ENCODE data around the gene SLC25A12.

DNA sequence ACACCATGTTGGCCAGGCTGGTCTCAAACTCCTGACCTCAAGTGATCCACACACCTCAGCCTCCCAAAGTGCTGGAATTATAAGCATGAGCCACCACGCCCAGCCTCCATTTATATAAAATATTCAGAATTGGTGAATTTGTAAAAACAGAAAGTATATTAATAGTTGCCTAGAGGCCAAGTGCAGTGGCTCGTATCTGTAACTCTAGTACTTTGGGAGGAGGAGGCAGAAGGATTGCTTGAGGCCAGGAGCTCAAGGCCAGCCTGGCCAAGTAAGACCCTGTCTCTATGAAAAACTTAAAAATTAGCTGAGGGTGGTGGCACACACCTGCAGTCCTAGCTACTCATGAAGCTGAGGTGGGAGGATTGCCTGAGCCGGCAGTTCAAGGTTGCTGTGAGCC, 89.6 kb downstream of the SLC25A12 start:
- TF ChIP-seq POLR2A (conservative IDR thresholded peaks at IDR 0.05), result no peak
- TF ChIP-seq CBX1 (IDR thresholded peaks at IDR 0.05; ENCODE audit: low read depth), result no peak
- no peak for TF ChIP-seq POLR2AphosphoS5 (IDR thresholded peaks at IDR 0.05; ENCODE audit: control insufficient read depth, insufficient read depth, low read depth, low read length)
- TF ChIP-seq, protein P1, sequence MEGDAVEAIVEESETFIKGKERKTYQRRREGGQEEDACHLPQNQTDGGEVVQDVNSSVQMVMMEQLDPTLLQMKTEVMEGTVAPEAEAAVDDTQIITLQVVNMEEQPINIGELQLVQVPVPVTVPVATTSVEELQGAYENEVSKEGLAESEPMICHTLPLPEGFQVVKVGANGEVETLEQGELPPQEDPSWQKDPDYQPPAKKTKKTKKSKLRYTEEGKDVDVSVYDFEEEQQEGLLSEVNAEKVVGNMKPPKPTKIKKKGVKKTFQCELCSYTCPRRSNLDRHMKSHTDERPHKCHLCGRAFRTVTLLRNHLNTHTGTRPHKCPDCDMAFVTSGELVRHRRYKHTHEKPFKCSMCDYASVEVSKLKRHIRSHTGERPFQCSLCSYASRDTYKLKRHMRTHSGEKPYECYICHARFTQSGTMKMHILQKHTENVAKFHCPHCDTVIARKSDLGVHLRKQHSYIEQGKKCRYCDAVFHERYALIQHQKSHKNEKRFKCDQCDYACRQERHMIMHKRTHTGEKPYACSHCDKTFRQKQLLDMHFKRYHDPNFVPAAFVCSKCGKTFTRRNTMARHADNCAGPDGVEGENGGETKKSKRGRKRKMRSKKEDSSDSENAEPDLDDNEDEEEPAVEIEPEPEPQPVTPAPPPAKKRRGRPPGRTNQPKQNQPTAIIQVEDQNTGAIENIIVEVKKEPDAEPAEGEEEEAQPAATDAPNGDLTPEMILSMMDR (IDR thresholded peaks at IDR 0.05 in 2 of 3, conservative IDR thresholded peaks at IDR 0.05 in 1 of 3; ENCODE audit: insufficient read depth in 2 of 3, low read depth in 1 of 3, low read length in 3 of 3), result no peak
- TF ChIP-seq LARP7 (IDR thresholded peaks at IDR 0.05), result no peak
- TF ChIP-seq, protein P2, sequence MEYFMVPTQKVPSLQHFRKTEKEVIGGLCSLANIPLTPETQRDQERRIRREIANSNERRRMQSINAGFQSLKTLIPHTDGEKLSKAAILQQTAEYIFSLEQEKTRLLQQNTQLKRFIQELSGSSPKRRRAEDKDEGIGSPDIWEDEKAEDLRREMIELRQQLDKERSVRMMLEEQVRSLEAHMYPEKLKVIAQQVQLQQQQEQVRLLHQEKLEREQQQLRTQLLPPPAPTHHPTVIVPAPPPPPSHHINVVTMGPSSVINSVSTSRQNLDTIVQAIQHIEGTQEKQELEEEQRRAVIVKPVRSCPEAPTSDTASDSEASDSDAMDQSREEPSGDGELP (CRISPR knock-in tag; IDR thresholded peaks at IDR 0.05; ENCODE audit: borderline replicate concordance), result no peak
- no peak for TF ChIP-seq MLLT1 (IDR thresholded peaks at IDR 0.05)
- no peak for TF ChIP-seq ZNF274 (IDR thresholded peaks at IDR 0.05; ENCODE audit: borderline replicate concordance, low read depth, low read length)
- TF ChIP-seq RFX5 (IDR thresholded peaks at IDR 0.05; ENCODE audit: low read depth, low read length), result no peak
- TF ChIP-seq ATF1 (CRISPR knock-in tag; IDR thresholded peaks at IDR 0.05), result no peak
- TF ChIP-seq ATF1 (tag; IDR thresholded peaks at IDR 0.05), result no peak
- no peak for TF ChIP-seq E2F4 (CRISPR knock-in tag; IDR thresholded peaks at IDR 0.05; ENCODE audit: low read depth)
- TF ChIP-seq ZNF282 (CRISPR knock-in tag; IDR thresholded peaks at IDR 0.05), result no peak
- no peak for TF ChIP-seq BDP1 (IDR thresholded peaks at IDR 0.05; ENCODE audit: insufficient read depth, insufficient read length)
- TF ChIP-seq, protein P3, sequence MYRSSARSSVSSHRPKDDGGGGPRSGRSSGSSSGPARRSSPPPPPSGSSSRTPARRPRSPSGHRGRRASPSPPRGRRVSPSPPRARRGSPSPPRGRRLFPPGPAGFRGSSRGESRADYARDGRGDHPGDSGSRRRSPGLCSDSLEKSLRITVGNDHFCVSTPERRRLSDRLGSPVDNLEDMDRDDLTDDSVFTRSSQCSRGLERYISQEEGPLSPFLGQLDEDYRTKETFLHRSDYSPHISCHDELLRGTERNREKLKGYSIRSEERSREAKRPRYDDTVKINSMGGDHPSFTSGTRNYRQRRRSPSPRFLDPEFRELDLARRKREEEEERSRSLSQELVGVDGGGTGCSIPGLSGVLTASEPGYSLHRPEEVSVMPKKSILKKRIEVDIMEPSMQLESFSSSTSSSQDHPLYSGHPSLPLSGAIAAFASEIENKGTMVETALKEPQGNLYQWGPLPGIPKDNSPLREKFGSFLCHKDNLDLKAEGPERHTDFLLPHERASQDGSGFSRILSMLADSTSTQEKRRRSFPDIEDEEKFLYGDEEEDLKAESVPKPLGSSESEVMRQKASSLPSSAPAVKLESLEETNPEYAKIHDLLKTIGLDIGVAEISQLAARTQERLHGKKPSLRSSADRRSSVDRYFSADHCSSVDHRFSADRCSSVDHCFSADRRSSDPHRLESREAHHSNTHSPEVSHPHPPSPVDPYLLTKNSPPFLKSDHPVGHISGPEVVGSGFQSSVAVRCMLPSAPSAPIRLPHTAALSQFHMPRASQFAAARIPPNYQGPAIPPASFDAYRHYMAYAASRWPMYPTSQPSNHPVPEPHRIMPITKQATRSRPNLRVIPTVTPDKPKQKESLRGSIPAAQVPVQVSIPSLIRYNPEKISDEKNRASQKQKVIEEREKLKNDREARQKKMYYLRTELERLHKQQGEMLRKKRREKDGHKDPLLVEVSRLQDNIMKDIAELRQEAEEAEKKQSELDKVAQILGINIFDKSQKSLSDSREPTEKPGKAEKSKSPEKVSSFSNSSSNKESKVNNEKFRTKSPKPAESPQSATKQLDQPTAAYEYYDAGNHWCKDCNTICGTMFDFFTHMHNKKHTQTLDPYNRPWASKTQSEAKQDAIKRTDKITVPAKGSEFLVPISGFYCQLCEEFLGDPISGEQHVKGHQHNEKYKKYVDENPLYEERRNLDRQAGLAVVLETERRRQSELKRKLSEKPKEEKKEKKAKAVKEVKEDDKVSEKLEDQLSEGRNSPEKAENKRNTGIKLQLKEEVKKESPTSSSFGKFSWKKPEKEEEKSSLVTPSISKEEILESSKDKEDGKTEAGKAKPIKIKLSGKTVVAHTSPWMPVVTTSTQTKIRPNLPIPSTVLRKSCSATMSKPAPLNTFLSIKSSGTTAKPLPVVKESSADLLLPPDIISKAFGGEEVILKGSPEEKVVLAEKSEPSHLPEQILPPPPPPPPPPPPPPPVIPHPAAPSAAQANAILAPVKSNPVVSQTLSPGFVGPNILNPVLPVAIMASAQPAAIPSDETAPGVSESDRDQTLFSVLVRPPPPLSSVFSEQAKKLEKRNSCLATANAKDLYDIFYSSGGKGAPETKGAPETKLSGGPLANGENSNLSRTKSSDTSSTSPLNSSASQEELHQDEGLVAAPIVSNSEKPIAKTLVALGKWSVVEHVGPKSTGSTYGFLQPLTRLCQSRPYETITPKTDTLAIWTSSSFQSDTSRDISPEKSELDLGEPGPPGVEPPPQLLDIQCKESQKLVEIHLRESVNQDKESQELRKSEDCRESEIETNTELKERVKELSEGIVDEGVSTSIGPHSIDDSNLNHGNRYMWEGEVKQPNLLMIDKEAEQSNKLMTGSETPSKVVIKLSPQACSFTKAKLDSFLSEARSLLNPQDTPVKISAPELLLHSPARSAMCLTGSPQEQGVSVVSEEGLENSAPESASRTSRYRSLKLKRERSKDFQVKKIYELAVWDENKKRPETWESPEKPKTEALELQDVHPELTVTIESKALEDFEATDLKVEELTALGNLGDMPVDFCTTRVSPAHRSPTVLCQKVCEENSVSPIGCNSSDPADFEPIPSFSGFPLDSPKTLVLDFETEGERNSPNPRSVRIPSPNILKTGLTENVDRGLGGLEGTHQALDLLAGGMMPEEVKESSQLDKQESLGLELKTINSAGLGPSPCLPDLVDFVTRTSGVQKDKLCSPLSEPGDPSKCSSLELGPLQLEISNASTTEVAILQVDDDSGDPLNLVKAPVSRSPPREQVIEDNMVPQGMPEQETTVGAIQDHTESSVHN (IDR thresholded peaks at IDR 0.05; ENCODE audit: borderline replicate concordance in 1 of 2, low read depth in 1 of 2), result no peak

Measured in K562 (cell line).